CD14-positive monocyte (primary cell): ENCODE results near the gene COL5A2. TPM values are rescaled to one million over a fixed set of nuclear protein-coding genes. Genes with fewer than 3 reads are reported as not detected.

Source experiments
- DNase-seq, 3 donors: peaks; one replicate each; pipeline ENCODE4 v3.0.0-alpha.2; 2011 to 2022
- H2AFZ ChIP-seq: 2 replicates; pipeline ENCODE4 v1.6.0; 2012; ENCODE audit warnings: mild to moderate bottlenecking, low read depth, low read length, inconsistent platforms; ENCODE audit not compliant: insufficient read depth, poor library complexity, severe bottlenecking
- H3K27ac ChIP-seq, 2 donors: 1 replicate in 1 of 2; 2 replicates in 1 of 2; pipeline ENCODE4 v1.5.1; 2012 to 2013; ENCODE audit warnings: low read length in 2 of 2, control low read depth in 1 of 2, inconsistent platforms in 1 of 2, low read depth in 1 of 2, mild to moderate bottlenecking in 1 of 2
- H3K27me3 ChIP-seq, 2 donors: one replicate each; pipeline versions ENCODE4 v1.6.0 to v1.6.1; 2011 to 2013; ENCODE audit warnings: low read length in 2 of 2; ENCODE audit not compliant: control insufficient read depth in 2 of 2, insufficient read depth in 2 of 2
- H3K36me3 ChIP-seq, 2 donors: replicated peaks in 1 of 2; 1 replicate in 1 of 2; 2 replicates in 1 of 2; pipeline versions ENCODE4 v1.5.1 to v1.6.1; 2012 to 2013; ENCODE audit warnings: low read length in 2 of 2, control low read depth in 1 of 2, inconsistent platforms in 1 of 2, mild to moderate bottlenecking in 1 of 2; ENCODE audit not compliant: insufficient read depth in 2 of 2, control insufficient read depth in 1 of 2
- H3K4me1 ChIP-seq, 2 donors: 1 replicate in 1 of 2; 2 replicates in 1 of 2; pipeline versions ENCODE4 v1.5.1 to v1.6.1; 2012 to 2013; ENCODE audit warnings: low read length in 2 of 2, control low read depth in 1 of 2, inconsistent platforms in 1 of 2, mild to moderate bottlenecking in 1 of 2, moderate library complexity in 1 of 2; ENCODE audit not compliant: insufficient read depth in 2 of 2, control insufficient read depth in 1 of 2
- H3K4me2 ChIP-seq: replicated peaks from 2 replicates; pipeline ENCODE3; 2012; ENCODE audit warnings: low read length, moderate library complexity, mild to moderate bottlenecking; ENCODE audit not compliant: poor library complexity, severe bottlenecking; ENCODE audit errors: extremely low read depth
- H3K4me3 ChIP-seq, 3 experiments: fragments of 200-600 bp in 1 of 3; sonication (generic) in 1 of 3; replicated peaks in 1 of 3; 1 replicate in 2 of 3; 2 replicates in 1 of 3; pipeline ENCODE4 v1.5.1; 2011 to 2013; ENCODE audit warnings: low read length in 3 of 3, mild to moderate bottlenecking in 3 of 3, control low read depth in 2 of 3, low read depth in 2 of 3, inconsistent platforms in 1 of 3, moderate library complexity in 1 of 3
- H3K79me2 ChIP-seq: 2 replicates; pipeline ENCODE4 v1.6.0; 2012; ENCODE audit warnings: mild to moderate bottlenecking, control low read depth, inconsistent platforms, low read length, moderate library complexity; ENCODE audit not compliant: insufficient read depth
- H3K9ac ChIP-seq: 2 replicates; pipeline ENCODE4 v1.6.0; 2017; ENCODE audit warnings: low read length, mild to moderate bottlenecking; ENCODE audit not compliant: insufficient read depth, poor library complexity, severe bottlenecking
- H3K9me3 ChIP-seq, 2 donors: replicated peaks in 1 of 2; 1 replicate in 1 of 2; 2 replicates in 1 of 2; pipeline versions ENCODE4 v1.5.1 to v1.6.1; 2012 to 2013; ENCODE audit warnings: low read length in 2 of 2, control low read depth in 1 of 2; ENCODE audit not compliant: control insufficient read depth in 1 of 2, insufficient read depth in 1 of 2
- H4K20me1 ChIP-seq: 2 replicates; pipeline ENCODE4 v1.6.0; 2012; ENCODE audit warnings: mild to moderate bottlenecking, low read length, control low read depth, moderate library complexity; ENCODE audit not compliant: insufficient read depth
- H3K27ac Mint-ChIP-seq, 7 donors: one replicate each; pipeline ENCODE4 v1.8.0; 2020; ENCODE audit warnings: mild to moderate bottlenecking in 7 of 7, mixed read lengths in 7 of 7, moderate library complexity in 6 of 7, inconsistent platforms in 2 of 7
- H3K27me3 Mint-ChIP-seq, 3 donors: one replicate each; pipeline ENCODE4 v1.8.0; 2021 to 2022; ENCODE audit warnings: low read depth in 3 of 3, mild to moderate bottlenecking in 3 of 3, mixed read lengths in 3 of 3, moderate library complexity in 3 of 3, inconsistent platforms in 1 of 3
- H3K36me3 Mint-ChIP-seq, 2 donors: one replicate each; pipeline ENCODE4 v1.8.0; 2020; ENCODE audit warnings: mixed read lengths in 2 of 2, inconsistent platforms in 1 of 2, mild to moderate bottlenecking in 1 of 2
- H3K4me1 Mint-ChIP-seq: one replicate; pipeline ENCODE4 v1.8.0; 2020; ENCODE audit warnings: mild to moderate bottlenecking, mixed read lengths
- H3K4me3 Mint-ChIP-seq, 2 donors: one replicate each; pipeline ENCODE4 v1.8.0; 2020; ENCODE audit warnings: mild to moderate bottlenecking in 2 of 2, mixed read lengths in 2 of 2, moderate library complexity in 1 of 2
- H3K9me3 Mint-ChIP-seq, 7 donors: one replicate each; pipeline ENCODE4 v1.8.0; 2020 to 2022; ENCODE audit warnings: mixed read lengths in 7 of 7, mild to moderate bottlenecking in 6 of 7, moderate library complexity in 6 of 7, inconsistent platforms in 2 of 7
- CTCF ChIP-seq: fragments of 200-600 bp; IDR thresholded peaks from one replicate; pipeline ENCODE4 v1.8.0; 2022; ENCODE audit warnings: antibody characterized with exemption, mild to moderate bottlenecking
- WGBS: methylation state at CpG from one replicate; pipeline ENCODE4 v1.1.5; 2013; ENCODE audit warnings: missing lambda C conversion rate; ENCODE audit not compliant: insufficient coverage; 5-methylcytosine and 5-hydroxymethylcytosine counted together
- intact Hi-C, 2 donors: fragments of 100-400 bp; cut with micrococcal nuclease; formaldehyde crosslinking; loops; one replicate each; pipeline versions ENCODE4 v1.15.0 to v1.15.1; 2023
- polyA plus RNA-seq, 3 donors: library from polyadenylated mRNA; depleted of rRNA in 1 of 3; unstranded in 2 of 3; stranded (reverse) in 1 of 3; fragments of 300-500 nt in 2 of 3; fragments of >200 nt in 1 of 3; fragmentation: Illumina TruSeq in 2 of 3; gene quantifications; 1 replicate in 2 of 3; 2 replicates in 1 of 3; pipeline ENCODE4 v1.2.3, GENCODE V29; 2012 to 2021

Gene COL5A2
- polyA plus RNA-seq, 3 donors = 0.13 TPM; not detected in 2

- H3K27me3 ChIP-seq = no peaks in the 10 kb centered on the region
- peaks cover 0 to 4% (median 1%) of the 10 kb centered on the region in 3 donors for H3K27me3 Mint-ChIP-seq
- no peaks in the 10 kb centered on the region for H3K36me3 Mint-ChIP-seq
- no peaks in the 10 kb centered on the region for H3K79me2 ChIP-seq
- H3K9me3 ChIP-seq = no peaks in the 10 kb centered on the region
- no peaks in the 10 kb centered on the region for H3K9me3 Mint-ChIP-seq
- no peak overlapping the region for H3K4me3 Mint-ChIP-seq
- H2AFZ ChIP-seq = no peak overlapping the region
- H3K36me3 ChIP-seq = no peaks in the 10 kb centered on the region
- no peaks in the 10 kb centered on the region for H3K4me1 ChIP-seq
- H3K4me1 Mint-ChIP-seq = no peaks in the 10 kb centered on the region
- no peak for TF ChIP-seq CTCF
- intact Hi-C loops = no loop called here
- no peak for DNase-seq
- H3K27ac ChIP-seq = no peak overlapping the region
- H3K4me3 ChIP-seq = no peak overlapping the region
- 100% methylated on average over 1 of the region's 2 CpGs for WGBS
- H3K4me2 ChIP-seq = no peak overlapping the region
- H3K9ac ChIP-seq = no peak overlapping the region
- H3K27ac Mint-ChIP-seq = no peak overlapping the region
- no peaks in the 10 kb centered on the region for H4K20me1 ChIP-seq
Measured at GRCh38 chr2:189143925-189144324, 35.6 kb downstream of the COL5A2 start.

- H3K27ac ChIP-seq = no peak overlapping the region
- no peaks in the 10 kb centered on the region for H3K79me2 ChIP-seq
- H4K20me1 ChIP-seq = no peaks in the 10 kb centered on the region
- Mint-ChIP-seq H3K4me1 (no peaks in the 10 kb centered on the region), H3K4me3 (no peak overlapping the region), H3K36me3 (no peaks in the 10 kb centered on the region), H3K9me3 (no peaks in the 10 kb centered on the region), H3K27me3 (peaks cover 0 to under 1% (median 0%) of the 10 kb centered on the region in 3 donors), H3K27ac (no peak overlapping the region)
- TF ChIP-seq CTCF = peak; percentile 29
- no peak overlapping the region for H3K4me3 ChIP-seq
- H3K9ac ChIP-seq = no peak overlapping the region
- WGBS = 100% methylated on average over 1 of the region's 4 CpGs
- no peaks in the 10 kb centered on the region for H3K36me3 ChIP-seq
- no peaks in the 10 kb centered on the region for H3K27me3 ChIP-seq
- intact Hi-C loops = no loop called here
- H3K4me2 ChIP-seq = no peak overlapping the region
- H3K9me3 ChIP-seq = no peaks in the 10 kb centered on the region
- no peak overlapping the region for H2AFZ ChIP-seq
- no peaks in the 10 kb centered on the region for H3K4me1 ChIP-seq
- no peak for DNase-seq
Measured at GRCh38 chr2:189142893-189143759, 36.4 kb downstream of the COL5A2 start.
